ENCODE data around the gene PMFBP1. TPM values are rescaled to one million over a fixed set of nuclear protein-coding genes. Genes with fewer than 3 reads are reported as not detected.
A peak's percentile ranks its signal among the peaks of the same experiment; 100 is the strongest.
"Not testable (repeated sequence)": the region's sequence is repeated elsewhere in the genome, so short reads cannot be mapped to it uniquely, and the experiment has no call there.

PMFBP1 gene
- polyA plus RNA-seq, 1 donor, result 1.5 TPM

- no peak for DNase-seq (ENCODE audit: low read depth)
Observed at GRCh38 chr16:72107371-72107770, 64.6 kb downstream of the PMFBP1 start.

- no peak for DNase-seq (ENCODE audit: low read depth)
Observed at GRCh38 chr16:72105978-72106377, 66.0 kb downstream of the PMFBP1 start.

- DNase-seq (ENCODE audit: low read depth), result no peak
Observed at GRCh38 chr16:72104905-72105304, 67.0 kb downstream of the PMFBP1 start.

GRCh38 chr16:72101195-72101594, 70.8 kb downstream of the PMFBP1 start:
- no peak for DNase-seq (ENCODE audit: low read depth)

GRCh38 chr16:72099377-72099818, 72.6 kb downstream of the PMFBP1 start:
- peak; percentile 11 for DNase-seq (ENCODE audit: low read depth)

GRCh38 chr16:72098936-72099335, 73.0 kb downstream of the PMFBP1 start:
- no peak for DNase-seq (ENCODE audit: low read depth)

- DNase-seq (ENCODE audit: low read depth), result no peak
Observed at GRCh38 chr16:72094266-72094610, 77.7 kb downstream of the PMFBP1 start.

GRCh38 chr16:72093448-72094265, 78.3 kb downstream of the PMFBP1 start, which contains the start of the genes DHX38 and TXNL4B:
Gene DHX38, plus strand, starts transcription at chr16:72093847. Its CDS starts 2,311 bp downstream, at chr16:72096158.
Gene TXNL4B, minus strand, starts transcription at chr16:72093620. Its CDS starts 2,871 bp downstream, at chr16:72090749.
- peak; percentile 99 for DNase-seq (ENCODE audit: low read depth)

GRCh38 chr16:72092832-72093447, 79.0 kb downstream of the PMFBP1 start:
- DNase-seq (ENCODE audit: low read depth), result no peak

- DNase-seq (ENCODE audit: low read depth), result no peak
Observed at GRCh38 chr16:72091217-72091616, 80.7 kb downstream of the PMFBP1 start.

- DNase-seq (ENCODE audit: low read depth), result no peak
Observed at GRCh38 chr16:72085002-72085401, 87.0 kb downstream of the PMFBP1 start.

- no peak for DNase-seq (ENCODE audit: low read depth)
Observed at GRCh38 chr16:72084445-72084844, 87.5 kb downstream of the PMFBP1 start.

GRCh38 chr16:72083778-72084404, 88.1 kb downstream of the PMFBP1 start:
- DNase-seq (ENCODE audit: low read depth), result no peak

- not testable (repeated sequence) for DNase-seq (ENCODE audit: low read depth)
Observed at GRCh38 chr16:72076991-72077706, 94.8 kb downstream of the PMFBP1 start.

- not testable (repeated sequence) for DNase-seq (ENCODE audit: low read depth)
Observed at GRCh38 chr16:72075067-72075466, 96.9 kb downstream of the PMFBP1 start.

- no peak for DNase-seq (ENCODE audit: low read depth)
Observed at GRCh38 chr16:72073560-72074230, 98.3 kb downstream of the PMFBP1 start.

GRCh38 chr16:72072514-72073342, 99.2 kb downstream of the PMFBP1 start:
- DNase-seq (ENCODE audit: low read depth), result no peak
